ENCODE data around the gene NR2F1-AS1.

DNA sequence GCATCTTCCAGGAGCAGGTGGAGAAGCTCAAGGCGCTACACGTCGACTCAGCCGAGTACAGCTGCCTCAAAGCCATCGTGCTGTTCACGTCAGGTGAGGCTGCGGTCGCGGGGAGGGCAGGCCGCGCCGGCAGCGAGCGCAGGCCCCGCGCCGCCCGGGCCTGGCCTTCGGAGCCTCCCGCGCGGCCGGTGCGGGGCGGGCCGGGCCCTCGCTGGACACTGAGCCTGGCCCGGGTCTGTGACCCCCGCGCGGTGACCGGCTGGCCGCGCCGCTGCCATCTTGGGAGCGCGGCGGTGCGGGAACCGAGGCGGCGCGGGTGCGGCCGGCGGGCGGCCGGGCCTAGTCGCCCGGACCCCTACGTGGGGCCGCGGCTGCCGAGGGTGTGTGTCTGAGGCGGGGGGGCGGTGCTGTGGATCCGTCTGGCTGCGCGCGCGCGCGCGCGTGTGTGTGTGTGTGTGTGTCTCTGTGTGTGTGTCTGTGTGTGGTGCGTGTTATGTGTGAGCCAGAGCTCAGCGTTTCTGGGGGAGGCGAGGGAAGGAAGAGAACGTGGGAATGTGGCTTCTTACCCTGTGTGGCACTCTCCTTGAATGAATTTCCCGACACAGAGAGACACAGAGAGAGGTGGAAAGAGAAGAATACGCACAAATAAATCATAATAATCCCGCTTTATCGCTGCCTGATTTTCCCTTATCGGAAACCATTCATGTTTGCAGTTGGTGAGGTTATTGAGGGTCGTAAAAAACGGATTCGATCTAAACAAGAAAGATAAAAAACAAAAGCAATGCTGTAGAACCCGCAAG is 7.5 kb upstream of the NR2F1-AS1 start:
- no peak for TF ChIP-seq HDGF (IDR thresholded peaks at IDR 0.05; ENCODE audit: borderline replicate concordance)
- TF ChIP-seq FOXK2 (IDR thresholded peaks at IDR 0.05) = no peak
- no peak for TF ChIP-seq SUZ12 (IDR thresholded peaks at IDR 0.05)
- TF ChIP-seq SP1 (IDR thresholded peaks at IDR 0.05) = no peak
- TF ChIP-seq FOXA1 (IDR thresholded peaks at IDR 0.05) = no peak
- no peak for TF ChIP-seq ELF4 (IDR thresholded peaks at IDR 0.05)
- TF ChIP-seq TARDBP (IDR thresholded peaks at IDR 0.05) = no peak
- TF ChIP-seq ZNF384 (IDR thresholded peaks at IDR 0.05) = no peak
- TF ChIP-seq NFRKB (IDR thresholded peaks at IDR 0.05) = no peak
- no peak for TF ChIP-seq FOXM1 (IDR thresholded peaks at IDR 0.05; ENCODE audit: borderline replicate concordance)
- TF ChIP-seq BHLHE40 (IDR thresholded peaks at IDR 0.05; ENCODE audit: borderline replicate concordance) = no peak
